ENCODE data around the gene EOLA2. TPM values are rescaled to one million over a fixed set of nuclear protein-coding genes. Genes with fewer than 3 reads are reported as not detected.

The EOLA2 gene
- total RNA-seq: 18.0 and 21.6 TPM in 2 replicates

DNA sequence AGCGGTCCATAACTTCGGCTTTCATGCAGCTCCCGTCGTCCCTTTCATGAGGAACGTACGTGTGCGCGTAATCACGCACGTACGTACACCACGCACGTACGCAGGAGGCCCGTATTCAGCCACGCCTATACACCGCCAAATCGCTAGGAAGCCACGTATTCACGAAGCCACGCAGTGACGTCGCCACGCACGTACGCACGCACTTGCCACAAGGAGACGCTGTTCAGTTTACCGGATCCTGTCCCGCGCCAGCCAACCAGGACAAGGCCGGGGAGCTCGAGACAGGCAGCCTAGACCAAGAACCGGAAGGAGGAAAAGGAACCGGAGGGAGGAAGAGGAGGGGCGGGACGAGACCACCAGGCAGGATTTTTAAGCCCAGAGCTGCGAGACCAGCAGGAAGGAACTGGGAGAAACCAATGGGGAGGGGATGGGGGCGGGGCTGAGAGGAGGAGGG lies at the start of gene EOLA2:
EOLA2 (minus strand) TSS at position 65 of the 454 bp plus-strand sequence. CDS start 4,617 bp downstream, outside the sequence.

DNA sequence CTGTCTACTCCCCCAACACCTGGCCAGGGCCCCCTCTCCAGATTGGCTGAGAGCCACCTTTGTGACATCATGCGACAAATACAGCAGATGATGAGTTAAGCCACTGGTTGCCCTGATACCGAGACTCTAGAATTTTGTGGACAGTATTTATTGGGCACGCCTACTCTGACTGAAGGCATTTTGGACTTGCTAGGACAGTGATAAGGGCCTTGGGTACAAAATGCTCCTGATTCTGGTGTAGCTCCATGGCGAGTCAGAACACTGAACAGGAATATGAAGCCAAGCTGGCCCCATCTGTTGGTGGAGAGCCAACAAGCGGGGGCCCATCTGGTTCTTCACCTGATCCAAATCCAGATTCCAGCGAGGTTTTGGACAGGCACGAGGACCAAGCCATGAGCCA lies 8.9 kb downstream of the EOLA2 start, which contains the start of gene HSFX4:
HSFX4 (plus strand) TSS at position 174 of the 400 bp plus-strand sequence; CDS start at position 246, 72 bp downstream.

Other genes with a start within 250 kb of the EOLA2 start
- gene MAGEA11, start 226.4 kb downstream of the EOLA2 start, total RNA-seq: not detected in 2 replicates
- 0.33 and 0.67 TPM in 2 replicates for gene HSFX1, start 164.4 kb downstream of the EOLA2 start, total RNA-seq
- not detected in 2 replicates for gene MAGEA9, start 156.6 kb downstream of the EOLA2 start, total RNA-seq
- not detected in 2 replicates for gene MAGEA8, start 57.3 kb downstream of the EOLA2 start, total RNA-seq
- gene HSFX4, start 8.9 kb downstream of the EOLA2 start, total RNA-seq: not detected in 2 replicates

Data from vein endothelial cell (primary cell).